Adrenal gland (tissue), 5 donors: ENCODE results near the gene YKT6.

Experiments used
- CTCF ChIP-seq, 6 experiments: fragments of 450-650 bp in 4 of 6; fragments of 200-600 bp in 2 of 6; sonication (generic) in 1 of 6; IDR thresholded peaks; 1 replicate in 5 of 6; 2 replicates in 1 of 6; pipeline versions ENCODE4 v1.5.1 to v1.8.0; 2016 to 2021; ENCODE audit warnings: antibody characterized with exemption in 6 of 6, mild to moderate bottlenecking in 2 of 6, moderate library complexity in 1 of 6
- POLR2A ChIP-seq, 2 donors: fragments of 450-650 bp; IDR thresholded peaks; one replicate each; pipeline ENCODE4 v1.6.1; 2017; ENCODE audit warnings: antibody characterized with exemption in 2 of 2, mild to moderate bottlenecking in 2 of 2, moderate library complexity in 1 of 2
- donor health status: DM: no; HTN: no; CAD: no.

- no peak for TF ChIP-seq CTCF (IDR thresholded peaks at IDR 0.05)
- TF ChIP-seq POLR2A (IDR thresholded peaks at IDR 0.05) = no peak
These were observed 45.8 kb downstream of the YKT6 start for GRCh38 chr7:44246396-44247113.
